ENCODE results near the gene MYCBPAP.

Gene MYCBPAP

GRCh38 chr17:50491505-50491904 lies 16.7 kb upstream of the MYCBPAP start:
- no peak for DNase-seq (ENCODE audit: low read depth)
- no peak overlapping the region for H3K4me3 ChIP-seq (replicated peaks; ENCODE audit: low read depth, low read length)
- no peak for TF ChIP-seq CTCF (IDR thresholded peaks at IDR 0.05; ENCODE audit: low read length, missing control alignments)

DNA sequence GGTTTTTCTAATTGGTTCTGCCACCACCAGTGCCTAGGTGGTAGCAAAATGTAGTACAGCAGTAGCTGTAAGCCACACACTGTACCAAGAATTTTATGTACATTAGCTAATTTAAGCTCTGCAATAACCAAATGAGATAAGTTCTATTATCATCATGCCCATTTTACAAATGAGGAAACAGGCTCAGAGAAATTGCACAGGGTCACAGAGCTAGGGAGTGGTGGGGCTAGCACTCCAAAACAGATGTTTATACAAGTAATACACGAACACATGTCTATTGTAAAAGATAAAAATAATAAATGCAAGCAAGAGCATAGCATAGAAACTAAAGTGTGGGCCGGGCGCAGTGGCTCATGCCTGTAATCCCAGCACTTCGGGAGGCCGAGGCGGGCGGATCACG lies 16.0 kb upstream of the MYCBPAP start:
- TF ChIP-seq CTCF (IDR thresholded peaks at IDR 0.05; ENCODE audit: low read length, missing control alignments): no peak

DNA sequence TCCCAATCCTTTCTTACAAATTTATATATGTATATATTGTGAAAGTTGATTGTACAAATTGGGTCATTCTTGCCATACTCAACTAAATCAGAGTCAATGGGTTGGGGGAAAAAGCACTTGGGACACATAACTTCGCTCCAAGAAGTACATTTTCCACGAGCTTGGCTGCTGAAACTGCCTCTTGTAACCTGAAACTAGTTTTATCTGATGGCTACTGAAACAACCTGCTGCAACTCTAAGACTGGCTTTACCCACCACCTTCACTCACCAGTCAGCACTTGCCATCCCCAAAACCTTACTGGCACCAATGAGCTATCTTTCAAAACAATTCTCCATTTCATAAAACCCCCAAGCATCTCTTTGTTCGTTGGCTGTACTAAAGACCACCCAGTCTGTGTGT lies 14.5 kb upstream of the MYCBPAP start:
- no peak for TF ChIP-seq CTCF (IDR thresholded peaks at IDR 0.05; ENCODE audit: low read length, missing control alignments)
- no peak for DNase-seq (ENCODE audit: low read depth)
- no peak overlapping the region for H3K4me3 ChIP-seq (replicated peaks; ENCODE audit: low read depth, low read length)

More for the DNA sequence above, 16.0 kb upstream of the MYCBPAP start:
- H3K4me3 ChIP-seq (replicated peaks; ENCODE audit: low read depth, low read length): no peak overlapping the region
- DNase-seq (ENCODE audit: low read depth): no peak

GRCh38 chr17:50495217-50495823 lies 12.9 kb upstream of the MYCBPAP start:
- TF ChIP-seq CTCF (IDR thresholded peaks at IDR 0.05; ENCODE audit: low read length, missing control alignments): no peak
- no peak for DNase-seq (ENCODE audit: low read depth)

GRCh38 chr17:50495918-50496317 lies 12.3 kb upstream of the MYCBPAP start:
- DNase-seq (ENCODE audit: low read depth): no peak
- no peak for TF ChIP-seq CTCF (IDR thresholded peaks at IDR 0.05; ENCODE audit: low read length, missing control alignments)
- H3K4me3 ChIP-seq (replicated peaks; ENCODE audit: low read depth, low read length): no peak overlapping the region

More at GRCh38 chr17:50495217-50495823, 12.9 kb upstream of the MYCBPAP start:
- no peak overlapping the region for H3K4me3 ChIP-seq (replicated peaks; ENCODE audit: low read depth, low read length)

DNA sequence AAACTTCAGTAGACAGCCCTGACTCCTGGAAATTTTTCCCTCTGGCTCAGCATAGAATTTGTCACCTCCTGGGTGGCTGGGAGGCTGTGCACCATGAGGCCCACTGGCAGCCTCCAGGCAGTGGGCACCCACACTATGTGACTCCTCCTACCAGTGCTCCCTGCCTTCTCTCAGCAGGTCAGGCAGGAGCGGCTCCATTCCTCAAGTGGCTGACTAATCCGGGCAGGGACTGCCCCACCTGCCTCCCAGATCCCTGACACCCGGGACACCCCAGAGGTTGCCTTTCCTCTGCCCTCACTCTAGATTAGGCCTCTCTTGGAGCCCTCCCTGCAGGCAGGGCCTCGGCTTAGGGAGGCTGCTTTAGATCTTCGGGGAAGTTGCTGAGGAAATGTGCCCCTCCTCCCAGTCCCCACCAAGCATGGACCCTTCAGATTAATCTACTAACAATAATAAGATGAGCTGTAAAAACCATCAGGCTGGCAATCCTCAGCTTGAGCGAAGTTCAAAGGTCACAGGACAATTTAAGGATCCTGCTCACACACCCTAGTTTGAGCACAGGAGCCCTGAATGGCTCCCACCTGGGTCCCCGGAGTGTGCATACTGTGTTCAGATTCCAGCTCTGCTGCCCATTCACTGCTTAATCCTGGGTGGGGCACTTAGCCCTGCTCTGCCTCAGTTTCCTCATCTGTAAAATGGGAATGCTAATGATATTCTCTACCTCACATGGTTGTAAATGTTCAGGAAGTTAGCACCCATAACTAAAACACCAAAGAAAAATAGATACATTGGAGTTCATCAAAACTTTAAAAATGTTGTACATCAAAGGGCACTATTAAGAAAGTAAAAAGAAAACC lies 10.0 kb upstream of the MYCBPAP start:
- no peak for DNase-seq (ENCODE audit: low read depth)
- no peak overlapping the region for H3K4me3 ChIP-seq (replicated peaks; ENCODE audit: low read depth, low read length)
- no peak for TF ChIP-seq CTCF (IDR thresholded peaks at IDR 0.05; ENCODE audit: low read length, missing control alignments)
